GM18499 (cell line): ENCODE data around the gene ADAM12.
"Not testable (repeated sequence)": the region's sequence is repeated elsewhere in the genome, so short reads cannot be mapped to it uniquely, and the experiment has no call there.

Experiments
- ATAC-seq: cut with Tn5 transposase; IDR thresholded peaks from one replicate; pipeline ENCODE4 v1.9.1; 2021; ENCODE audit warnings: moderate number of reproducible peaks; ENCODE audit not compliant: insufficient read depth, unreplicated experiment

Gene ADAM12

DNA sequence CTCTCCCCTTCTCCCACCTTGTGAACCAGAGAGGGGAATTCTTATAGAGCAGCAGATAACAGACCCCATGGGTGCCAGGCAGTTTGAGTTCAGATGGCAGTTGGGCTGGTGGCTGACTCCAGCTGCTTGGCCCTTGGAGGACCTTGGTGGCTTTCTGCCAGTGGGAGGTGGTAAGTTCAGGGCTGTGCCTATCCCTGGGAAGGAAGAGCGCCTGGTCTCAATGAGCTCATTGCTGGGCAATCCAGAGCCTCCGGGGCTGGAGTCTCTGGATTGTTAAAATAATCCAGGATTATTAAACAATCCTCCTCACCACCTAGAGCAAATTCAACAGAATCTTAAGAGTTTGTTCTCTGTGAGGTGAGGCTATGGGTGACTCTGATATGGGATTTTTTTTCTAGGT is 386.7 kb downstream of the ADAM12 start:
- no peak for ATAC-seq

DNA sequence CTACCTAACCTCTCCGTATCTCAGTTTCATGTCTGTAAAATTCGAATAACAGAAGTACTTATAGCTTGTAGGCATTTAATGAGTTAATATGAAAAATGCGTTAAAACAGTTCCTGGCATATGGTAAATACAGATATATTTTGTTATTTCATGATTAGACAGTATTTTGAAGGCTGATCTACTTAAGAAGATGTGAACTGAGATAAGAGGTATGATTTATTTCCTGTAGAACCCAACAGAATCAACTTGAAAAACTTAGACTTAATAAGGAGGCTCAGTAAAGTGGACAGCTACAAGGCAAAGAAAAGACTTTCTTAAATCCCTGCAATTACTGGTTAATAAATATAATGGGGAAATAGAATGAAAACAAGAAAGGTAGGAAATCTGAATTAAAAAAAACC is 388.6 kb downstream of the ADAM12 start:
- ATAC-seq: no peak

DNA sequence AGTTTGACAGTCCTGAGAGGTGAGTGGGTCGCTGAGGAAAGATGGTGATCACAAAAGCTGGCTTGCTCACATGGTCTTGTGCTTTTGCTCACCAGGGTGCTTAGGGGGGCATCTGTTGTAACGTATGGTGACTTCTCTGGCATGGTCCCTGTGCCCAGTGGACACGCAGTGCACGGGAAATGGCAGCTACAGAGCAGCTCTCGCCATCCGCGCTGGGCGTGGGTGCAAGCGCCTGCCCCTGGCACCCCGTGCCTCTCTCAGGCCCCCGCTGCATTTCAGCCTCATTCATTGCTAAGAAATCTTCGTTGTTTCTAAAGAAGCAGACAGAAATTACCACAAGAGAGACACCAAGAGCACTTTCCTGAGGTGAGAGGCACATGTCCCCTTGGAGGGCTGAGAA is 390.7 kb downstream of the ADAM12 start:
- ATAC-seq: no peak

GRCh38 chr10:125995726-125996304 is 392.5 kb downstream of the ADAM12 start:
- no peak for ATAC-seq

DNA sequence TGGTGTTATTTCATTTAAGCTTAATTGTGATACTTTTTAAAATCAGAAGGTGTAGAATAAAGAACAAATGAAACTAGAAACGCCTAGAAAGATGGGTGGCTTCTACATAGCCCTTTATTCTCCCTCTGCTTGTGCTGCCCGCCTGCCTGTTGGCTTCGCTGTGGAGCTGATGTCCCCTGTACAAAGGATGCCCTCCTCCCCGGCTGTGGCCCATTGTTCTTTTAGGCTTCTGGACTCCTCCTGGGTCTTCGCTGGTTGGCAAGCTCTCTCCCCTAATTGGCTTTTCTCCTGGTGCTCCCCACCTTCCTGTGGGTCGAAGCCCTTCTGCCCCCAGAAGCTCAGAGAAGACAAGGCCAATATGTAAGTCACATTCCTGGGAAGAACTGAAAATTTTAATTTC is 393.7 kb downstream of the ADAM12 start:
- ATAC-seq: no peak

DNA sequence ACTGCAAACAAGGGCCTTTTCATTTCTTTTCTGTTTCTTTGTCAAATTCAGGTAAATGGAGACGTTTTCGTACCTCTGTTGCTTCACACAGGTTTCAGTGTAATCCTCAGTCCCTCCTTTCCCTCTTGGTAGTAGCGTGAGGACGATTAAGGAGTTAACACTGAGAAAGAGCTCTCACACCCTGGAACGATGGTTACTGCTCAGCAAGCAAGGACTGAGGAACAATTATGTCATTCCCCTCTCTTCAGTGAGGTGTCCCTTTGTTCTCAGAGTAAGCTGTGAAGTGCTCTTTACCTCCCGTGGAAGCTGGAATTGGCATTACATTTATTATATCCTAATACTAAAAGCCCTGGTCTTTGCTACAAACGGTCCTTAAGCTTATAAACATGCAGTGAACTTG is 396.0 kb downstream of the ADAM12 start:
- ATAC-seq: no peak

GRCh38 chr10:125991392-125991791 is 396.9 kb downstream of the ADAM12 start:
- no peak for ATAC-seq

GRCh38 chr10:125990974-125991373 is 397.3 kb downstream of the ADAM12 start:
- ATAC-seq: no peak

GRCh38 chr10:125989791-125990190 is 398.5 kb downstream of the ADAM12 start:
- no peak for ATAC-seq

DNA sequence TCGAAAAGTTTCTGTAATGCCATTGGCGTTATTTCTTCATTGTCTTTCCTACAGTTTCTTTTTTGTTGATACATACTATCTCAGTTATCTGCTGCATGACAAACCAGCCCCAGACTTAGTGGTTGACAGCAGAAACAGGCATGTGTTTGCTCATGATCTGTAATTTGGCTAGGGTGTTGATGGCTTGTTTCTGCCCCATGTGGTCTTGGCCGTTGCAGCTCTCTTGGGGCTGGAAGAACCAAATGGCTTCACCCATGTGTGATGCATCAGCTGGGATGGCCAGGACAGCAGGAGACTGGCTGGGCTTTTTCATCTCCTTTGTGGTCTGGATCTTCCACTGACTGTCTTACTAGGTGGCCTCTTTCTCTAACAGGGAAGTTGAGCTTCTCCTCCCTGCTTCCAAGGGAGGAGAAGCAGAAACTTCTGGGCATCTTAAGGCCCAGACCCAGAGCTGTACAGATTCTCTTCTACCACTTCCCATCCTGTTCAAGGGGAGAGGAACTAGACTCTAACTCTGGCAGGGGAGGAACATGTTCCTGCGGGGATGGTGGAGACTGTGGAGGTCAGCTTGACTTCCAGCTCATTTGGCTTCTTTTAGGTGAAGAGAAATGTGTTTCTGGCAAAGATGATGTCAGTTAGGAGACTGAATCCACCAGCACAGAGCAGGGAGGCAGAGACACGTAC is 402.6 kb downstream of the ADAM12 start:
- no peak for ATAC-seq

- ATAC-seq: no peak
Observed at GRCh38 chr10:125984865-125985495, 403.3 kb downstream of the ADAM12 start.

GRCh38 chr10:125984346-125984745 is 403.9 kb downstream of the ADAM12 start:
- no peak for ATAC-seq

DNA sequence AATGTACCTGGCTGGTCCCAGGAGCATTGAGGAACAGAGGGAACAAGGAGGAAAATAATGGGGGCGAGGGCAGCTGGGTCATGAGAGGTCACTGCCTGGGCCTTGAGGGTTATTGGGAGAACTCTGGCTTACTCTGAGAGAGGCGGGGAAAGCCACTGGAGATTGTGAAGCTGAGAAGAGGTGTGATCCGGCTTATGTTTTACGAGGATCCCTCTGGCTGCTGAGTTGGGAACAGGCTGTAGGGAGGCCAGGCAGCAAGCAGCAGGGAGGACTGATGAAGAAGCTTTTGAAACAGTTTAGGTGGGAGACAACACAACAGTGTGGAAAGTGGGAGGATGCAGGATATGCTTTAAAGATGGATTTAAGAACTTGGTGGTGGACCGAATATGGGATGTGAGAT is 404.6 kb downstream of the ADAM12 start:
- no peak for ATAC-seq

DNA sequence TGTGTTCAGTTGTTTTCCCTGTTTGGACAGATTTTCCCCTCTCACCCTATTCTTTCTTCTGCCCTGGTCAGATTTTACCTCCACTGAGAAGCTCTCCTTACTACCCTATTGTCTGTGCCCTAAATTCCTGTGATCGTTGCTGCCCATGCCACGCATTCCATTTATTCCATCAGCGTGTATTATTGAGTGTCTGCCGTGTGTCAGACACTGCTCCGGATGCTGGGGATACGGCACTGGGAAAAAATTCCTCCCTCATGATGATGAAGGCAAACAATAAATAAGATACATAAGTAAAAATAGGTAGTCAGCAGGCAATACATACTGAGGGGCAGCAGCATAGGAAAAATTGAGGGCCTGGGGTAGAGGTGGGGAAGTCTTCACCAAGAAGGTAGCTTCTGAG is 405.1 kb downstream of the ADAM12 start:
- ATAC-seq: no peak

DNA sequence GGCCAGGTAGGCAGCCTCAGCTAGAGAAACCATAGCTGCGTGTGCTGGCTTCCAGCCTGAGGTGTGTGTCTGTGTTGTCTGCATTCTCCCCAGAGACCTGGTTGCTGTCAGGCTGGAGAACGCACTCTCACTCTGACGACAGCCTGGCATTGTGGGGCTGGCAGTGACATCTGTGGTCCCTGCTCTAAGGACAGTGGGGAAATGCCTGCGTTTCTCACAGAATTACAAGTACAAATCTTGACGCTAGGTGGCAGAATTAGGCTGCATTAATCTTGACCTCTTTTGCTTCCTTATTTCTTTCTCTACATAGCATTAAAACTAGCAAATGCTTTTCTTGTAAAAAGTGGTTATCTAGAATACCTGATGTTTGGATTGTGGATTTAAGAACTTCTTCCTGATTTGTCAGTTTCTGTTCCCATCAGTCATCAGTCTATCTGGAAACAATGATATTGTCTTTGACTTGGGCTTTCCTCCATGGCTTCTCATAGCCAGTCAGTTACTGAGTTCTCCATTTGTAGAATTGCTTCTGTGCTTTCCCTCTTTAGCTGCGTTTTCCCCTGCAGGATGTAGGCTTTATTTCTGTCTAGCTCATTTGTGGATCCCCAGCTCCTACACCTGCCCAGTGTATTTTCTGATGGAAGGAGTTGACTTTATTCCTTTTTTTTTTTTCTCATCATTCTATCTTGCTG is 405.9 kb downstream of the ADAM12 start:
- ATAC-seq: no peak

DNA sequence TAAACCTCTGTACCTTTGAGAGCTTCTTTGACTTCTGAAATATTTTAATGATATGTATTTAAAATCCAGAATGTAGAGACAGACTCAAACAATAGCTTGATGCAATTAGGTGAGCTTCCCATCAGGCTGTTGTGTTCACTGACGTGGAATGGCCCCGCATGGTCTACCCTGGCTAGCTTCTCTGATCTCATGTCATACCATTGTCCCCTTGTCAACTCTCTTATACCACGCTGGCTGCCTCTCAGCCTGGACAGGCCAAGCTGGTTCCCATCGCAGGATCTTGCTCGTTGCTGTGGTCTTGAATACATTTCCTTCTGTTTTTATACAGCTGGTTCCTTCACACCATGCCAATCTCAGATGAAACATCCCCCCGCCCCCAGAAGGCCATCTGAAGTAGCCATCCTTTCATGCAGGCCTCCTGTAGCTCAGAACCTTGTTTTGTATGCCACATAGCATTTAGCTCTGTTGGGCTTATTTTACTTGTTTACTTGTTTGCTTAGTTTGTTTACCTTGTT is 407.7 kb downstream of the ADAM12 start:
- no peak for ATAC-seq

DNA sequence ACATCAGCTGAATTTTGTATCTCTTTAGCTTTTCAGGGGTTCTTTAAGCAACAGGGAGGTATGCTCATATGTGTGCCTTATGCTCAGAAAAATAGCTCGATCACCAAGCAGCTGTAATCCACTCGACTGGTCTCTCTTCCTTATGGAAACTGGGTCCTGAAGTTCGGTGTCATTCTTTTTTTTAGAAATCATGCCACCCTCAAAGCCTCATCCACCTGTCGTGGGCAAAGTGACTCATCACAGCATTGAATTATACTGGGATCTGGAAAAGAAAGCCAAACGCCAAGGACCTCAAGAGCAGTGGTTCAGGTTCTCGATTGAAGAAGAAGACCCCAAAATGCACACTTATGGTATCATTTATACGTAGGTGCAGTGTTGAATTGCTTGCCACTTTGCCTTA is 408.3 kb downstream of the ADAM12 start:
- no peak for ATAC-seq

DNA sequence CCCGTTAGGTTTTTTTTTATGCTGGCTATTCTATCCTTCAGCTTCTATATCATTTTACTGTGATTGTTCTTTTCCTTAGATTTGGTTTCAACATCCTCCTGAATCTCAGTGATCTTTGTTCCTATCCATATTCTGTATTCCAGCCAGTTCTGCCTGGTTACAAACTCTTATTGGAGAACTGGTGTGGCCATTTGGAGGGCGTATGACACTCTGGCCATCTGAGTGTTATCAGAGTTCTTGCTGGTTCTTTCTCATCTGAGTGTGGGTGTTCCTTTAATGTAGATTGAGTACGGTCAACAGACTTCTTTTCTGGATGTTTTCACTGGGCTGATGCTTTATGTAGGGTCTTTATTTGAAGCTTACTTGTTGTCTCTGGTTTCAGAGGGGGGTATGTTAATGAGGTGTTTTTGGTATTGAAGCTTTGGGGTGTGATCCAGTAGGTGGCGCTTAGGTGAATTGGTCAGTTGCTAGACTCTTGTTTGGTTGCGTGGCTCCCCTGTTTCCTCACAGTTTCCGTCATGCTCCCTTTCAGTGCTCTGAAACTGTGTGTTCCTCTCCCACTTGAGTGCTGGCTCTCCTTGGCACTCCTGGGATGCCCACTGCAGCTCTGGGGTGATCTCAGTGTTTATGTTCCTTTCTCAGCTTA is 411.2 kb downstream of the ADAM12 start:
- ATAC-seq: no peak

DNA sequence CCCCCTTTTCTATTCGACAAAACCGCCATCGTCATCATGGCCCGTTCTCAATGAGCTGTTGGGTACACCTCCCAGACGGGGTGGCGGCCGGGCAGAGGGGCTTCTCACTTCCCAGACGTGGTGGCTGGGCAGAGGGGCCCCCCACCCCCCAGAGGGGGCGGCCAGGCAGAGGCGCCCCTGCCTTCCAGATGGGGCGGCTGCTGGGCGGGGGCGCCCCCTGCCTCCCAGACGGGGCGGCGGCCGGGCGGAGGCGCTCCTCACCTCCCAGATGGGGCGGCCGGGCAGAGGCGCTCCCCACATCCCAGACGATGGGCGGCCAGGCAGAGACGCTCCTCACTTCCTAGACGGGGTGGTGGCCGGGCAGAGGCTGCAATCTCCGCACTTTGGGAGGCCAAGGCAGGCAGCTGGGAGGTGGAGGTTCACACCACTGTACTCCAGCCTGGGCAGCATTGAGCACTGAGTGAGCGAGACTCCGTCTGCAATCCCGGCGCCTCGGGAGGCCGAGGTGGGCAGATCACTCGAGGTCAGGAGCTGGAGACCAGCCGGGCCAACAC is 418.1 kb downstream of the ADAM12 start:
- not testable (repeated sequence) for ATAC-seq

GRCh38 chr10:125967533-125967932 is 420.7 kb downstream of the ADAM12 start:
- ATAC-seq: no peak
